Measurements from ENCODE around the gene PAK1. TPM values are rescaled to one million over a fixed set of nuclear protein-coding genes. Genes with fewer than 3 reads are reported as not detected.
A peak's percentile ranks its signal among the peaks of the same experiment; 100 is the strongest.

Gene PAK1
- total RNA-seq, 1 donor from 2014 or later, result 127 TPM

GRCh38 chr11:77479746-77480352 is 6.0 kb upstream of the PAK1 start:
- no peak for DNase-seq (ENCODE audit: low spot score, unreplicated experiment)
- Mint-ChIP-seq H3K4me1 (ENCODE audit: low read depth) (peaks cover 4% of the 10 kb centered on the region), H3K9me3 (ENCODE audit: low read depth) (no peaks in the 10 kb centered on the region), H3K4me3 (ENCODE audit: low read depth) (no peak overlapping the region), H3K27me3 (peaks cover 2% of the 10 kb centered on the region), H3K36me3 (ENCODE audit: insufficient read depth) (no peaks in the 10 kb centered on the region), H3K27ac (no peak overlapping the region)
- no peak for TF ChIP-seq CTCF (IDR thresholded peaks at IDR 0.05; ENCODE audit: unreplicated experiment)

- Mint-ChIP-seq H3K27ac (peak overlapping the region; percentile 67), H3K9me3 (ENCODE audit: low read depth) (no peaks in the 10 kb centered on the region), H3K27me3 (no peaks in the 10 kb centered on the region), H3K4me1 (ENCODE audit: low read depth) (peaks cover 29% of the 10 kb centered on the region), H3K4me3 (ENCODE audit: low read depth) (peak overlapping the region; percentile 47), H3K36me3 (ENCODE audit: insufficient read depth) (no peaks in the 10 kb centered on the region)
- no peak for DNase-seq (ENCODE audit: low spot score, unreplicated experiment)
- TF ChIP-seq CTCF (IDR thresholded peaks at IDR 0.05; ENCODE audit: unreplicated experiment), result no peak
Measured at GRCh38 chr11:77475206-77475605, 1.3 kb upstream of the PAK1 start.

- Mint-ChIP-seq H3K36me3 (ENCODE audit: insufficient read depth) (no peaks in the 10 kb centered on the region), H3K4me3 (ENCODE audit: low read depth) (peak overlapping the region; percentile 89), H3K4me1 (ENCODE audit: low read depth) (peaks cover 32% of the 10 kb centered on the region), H3K9me3 (ENCODE audit: low read depth) (no peaks in the 10 kb centered on the region), H3K27ac (peak overlapping the region; percentile 98), H3K27me3 (no peaks in the 10 kb centered on the region)
- no peak for TF ChIP-seq CTCF (IDR thresholded peaks at IDR 0.05; ENCODE audit: unreplicated experiment)
- no peak for DNase-seq (ENCODE audit: low spot score, unreplicated experiment)
Measured at GRCh38 chr11:77474684-77475060, 778 bp upstream of the PAK1 start.

- no peaks in the 10 kb centered on the region for H3K9me3 Mint-ChIP-seq (ENCODE audit: low read depth)
Measured at GRCh38 chr11:77472991-77473800, 698 bp downstream of the PAK1 start.

More at GRCh38 chr11:77472991-77473800, 698 bp downstream of the PAK1 start:
- H3K36me3 Mint-ChIP-seq (ENCODE audit: insufficient read depth), result no peaks in the 10 kb centered on the region
- no peaks in the 10 kb centered on the region for H3K27me3 Mint-ChIP-seq
- H3K4me1 Mint-ChIP-seq (ENCODE audit: low read depth), result peaks cover 45% of the 10 kb centered on the region
- H3K27ac Mint-ChIP-seq, result peak overlapping the region; percentile 97
- H3K4me3 Mint-ChIP-seq (ENCODE audit: low read depth), result peak overlapping the region; percentile 88
- TF ChIP-seq CTCF (IDR thresholded peaks at IDR 0.05; ENCODE audit: unreplicated experiment), result no peak
- peak; percentile 62 for DNase-seq (ENCODE audit: low spot score, unreplicated experiment)
